NCI-H2107 treated with DMSO at 0.1 percent for 48 hours (cell line): ENCODE results near the gene MYO16.
"Not testable (repeated sequence)": the region's sequence is repeated elsewhere in the genome, so short reads cannot be mapped to it uniquely, and the experiment has no call there.

ENCODE experiments used
- DNase-seq: peaks from one replicate; lab custom pipeline; 2025; ENCODE audit not compliant: unreplicated experiment; lab: John Stamatoyannopoulos, UW

Gene MYO16

GRCh38 chr13:108741930-108742329, 112.5 kb downstream of the MYO16 start:
- no peak for DNase-seq

- no peak for DNase-seq
Measured at GRCh38 chr13:108742701-108743451, 113.5 kb downstream of the MYO16 start.

- no peak for DNase-seq
Measured at GRCh38 chr13:108743522-108743921, 114.1 kb downstream of the MYO16 start.

GRCh38 chr13:108747843-108748242, 118.4 kb downstream of the MYO16 start:
- no peak for DNase-seq

GRCh38 chr13:108752276-108752675, 122.9 kb downstream of the MYO16 start:
- DNase-seq = no peak

GRCh38 chr13:108755083-108755482, 125.7 kb downstream of the MYO16 start:
- no peak for DNase-seq

- DNase-seq = no peak
Measured at GRCh38 chr13:108760129-108760528, 130.7 kb downstream of the MYO16 start.

- DNase-seq = no peak
Measured at GRCh38 chr13:108760541-108760940, 131.1 kb downstream of the MYO16 start.

- DNase-seq = no peak
Measured at GRCh38 chr13:108768035-108768434, 138.6 kb downstream of the MYO16 start.

GRCh38 chr13:108769213-108770070, 140.0 kb downstream of the MYO16 start:
- no peak for DNase-seq

- DNase-seq = no peak
Measured at GRCh38 chr13:108775597-108775996, 146.2 kb downstream of the MYO16 start.

- DNase-seq = no peak
Measured at GRCh38 chr13:108776650-108777049, 147.2 kb downstream of the MYO16 start.

- DNase-seq = no peak
Measured at GRCh38 chr13:108777421-108778420, 148.3 kb downstream of the MYO16 start.

GRCh38 chr13:108779308-108779707, 149.9 kb downstream of the MYO16 start:
- DNase-seq = no peak

- no peak for DNase-seq
Measured at GRCh38 chr13:108780706-108781105, 151.3 kb downstream of the MYO16 start.

- no peak for DNase-seq
Measured at GRCh38 chr13:108781312-108781711, 151.9 kb downstream of the MYO16 start.

GRCh38 chr13:108782480-108782879, 153.1 kb downstream of the MYO16 start:
- not testable (repeated sequence) for DNase-seq

- DNase-seq = no peak
Measured at GRCh38 chr13:108785844-108786243, 156.4 kb downstream of the MYO16 start.

- DNase-seq = no peak
Measured at GRCh38 chr13:108786456-108787200, 157.2 kb downstream of the MYO16 start.

- DNase-seq = no peak
Measured at GRCh38 chr13:108787700-108788414, 158.4 kb downstream of the MYO16 start.
